ENCODE results near the gene IZUMO1.
"Not testable (repeated sequence)": the region's sequence is repeated elsewhere in the genome, so short reads cannot be mapped to it uniquely, and the experiment has no call there.

Gene IZUMO1

GRCh38 chr19:48698046-48698445 lies 48.7 kb downstream of the IZUMO1 start:
- TF ChIP-seq CTCF (IDR thresholded peaks at IDR 0.05; ENCODE audit: extremely low read depth, missing control alignments) = no peak
- no peak for DNase-seq (ENCODE audit: low spot score)

GRCh38 chr19:48696353-48697010 lies 50.2 kb downstream of the IZUMO1 start:
- no peak for TF ChIP-seq CTCF (IDR thresholded peaks at IDR 0.05; ENCODE audit: extremely low read depth, missing control alignments)
- DNase-seq (ENCODE audit: low spot score) = no peak

DNA sequence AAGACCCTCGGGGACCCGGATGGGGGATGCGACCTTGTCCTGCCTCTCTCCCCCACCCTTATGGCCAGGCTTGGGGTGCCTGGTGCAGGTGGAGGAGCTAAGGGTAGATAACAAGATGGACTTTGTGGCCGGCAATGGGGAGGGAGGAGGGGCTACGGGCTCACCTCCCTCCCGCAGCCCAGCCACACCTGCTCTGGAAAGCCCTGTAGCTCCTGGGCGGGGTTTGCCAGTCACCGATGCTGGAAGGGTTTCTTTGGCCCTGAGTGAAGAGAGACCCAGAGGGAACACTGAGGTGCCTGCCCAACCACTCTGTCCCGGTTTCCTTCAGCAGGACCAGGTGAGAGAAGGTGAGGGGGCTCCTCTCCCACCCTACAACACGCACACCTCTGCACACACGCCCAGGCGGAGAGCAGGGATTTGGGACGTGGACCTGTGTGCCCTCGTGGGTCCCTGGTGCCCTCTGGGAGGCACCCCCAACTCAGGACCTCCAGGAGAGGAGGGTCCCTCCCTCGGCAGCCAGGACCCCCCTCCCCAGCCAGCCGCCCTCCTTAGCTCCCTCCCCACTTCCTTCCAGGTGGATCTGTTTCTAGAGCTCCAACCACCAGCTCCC lies 50.9 kb downstream of the IZUMO1 start, which contains the start of gene FUT2:
Gene FUT2, plus strand, starts transcription at position 229 of the 610 bp plus-strand sequence. CDS start 6,986 bp downstream, outside the sequence.
- DNase-seq (ENCODE audit: low spot score) = no peak
- TF ChIP-seq CTCF (IDR thresholded peaks at IDR 0.05; ENCODE audit: extremely low read depth, missing control alignments) = no peak

- DNase-seq (ENCODE audit: low spot score) = not testable (repeated sequence)
These were observed 53.1 kb downstream of the IZUMO1 start for GRCh38 chr19:48693629-48694028.
